GM18511 (cell line): ENCODE results near the gene SIRT2.
"Not testable (repeated sequence)": the region's sequence is repeated elsewhere in the genome, so short reads cannot be mapped to it uniquely, and the experiment has no call there.

Experiments used
- ATAC-seq: cut with Tn5 transposase; IDR thresholded peaks from one replicate; pipeline ENCODE4 v1.9.1; 2021; ENCODE audit warnings: mild to moderate bottlenecking, moderate library complexity; ENCODE audit not compliant: unreplicated experiment

SIRT2 gene

GRCh38 chr19:38898788-38899446 lies 501 bp downstream of the SIRT2 start:
- ATAC-seq, result no peak

GRCh38 chr19:38894968-38895367 lies 4.5 kb downstream of the SIRT2 start:
- no peak for ATAC-seq

GRCh38 chr19:38893341-38893771 lies 6.1 kb downstream of the SIRT2 start:
- ATAC-seq, result no peak

- ATAC-seq, result no peak
Observed at GRCh38 chr19:38892841-38893240, 6.6 kb downstream of the SIRT2 start.

- ATAC-seq, result no peak
Observed at GRCh38 chr19:38891771-38892170, 7.6 kb downstream of the SIRT2 start.

GRCh38 chr19:38890686-38891085 lies 8.7 kb downstream of the SIRT2 start:
- no peak for ATAC-seq

- ATAC-seq, result no peak
Observed at GRCh38 chr19:38889803-38890202, 9.6 kb downstream of the SIRT2 start.

GRCh38 chr19:38888876-38889275 lies 10.5 kb downstream of the SIRT2 start:
- ATAC-seq, result no peak

GRCh38 chr19:38884691-38885090 lies 14.7 kb downstream of the SIRT2 start:
- ATAC-seq, result not testable (repeated sequence)

GRCh38 chr19:38883286-38883685 lies 16.1 kb downstream of the SIRT2 start:
- ATAC-seq, result no peak

- no peak for ATAC-seq
Observed at GRCh38 chr19:38880882-38881609, 18.4 kb downstream of the SIRT2 start.

GRCh38 chr19:38880076-38880881 lies 19.1 kb downstream of the SIRT2 start:
- no peak for ATAC-seq

GRCh38 chr19:38879400-38879751 lies 20.0 kb downstream of the SIRT2 start:
- ATAC-seq, result no peak

- no peak for ATAC-seq
Observed at GRCh38 chr19:38878575-38879399, 20.6 kb downstream of the SIRT2 start.

GRCh38 chr19:38877781-38878574 lies 21.4 kb downstream of the SIRT2 start, which contains the start of gene RINL:
TSS of gene RINL (minus strand) at chr19:38878275. CDS start at chr19:38876742, 1,533 bp downstream.
- peak; percentile 64 for ATAC-seq

- no peak for ATAC-seq
Observed at GRCh38 chr19:38875656-38876395, 23.6 kb downstream of the SIRT2 start.

GRCh38 chr19:38873400-38873799 lies 26.0 kb downstream of the SIRT2 start:
- not testable (repeated sequence) for ATAC-seq

- no peak for ATAC-seq
Observed at GRCh38 chr19:38870612-38871011, 28.8 kb downstream of the SIRT2 start.
